HepG2 (cell line): ENCODE results near the gene VWA1. TPM values are rescaled to one million over a fixed set of nuclear protein-coding genes. Genes with fewer than 3 reads are reported as not detected.

Experiments used
- ATAC-seq: fragments of 200-7000 bp; cut with Tn5 transposase; 3 replicates; pipeline ENCODE4 v1.9.1; 2020; ENCODE audit warnings: mild to moderate bottlenecking, moderate library complexity
- BruUV-seq: library from RNA; stranded (reverse); fragments of 400-500 nt; replicated peaks from 2 replicates; lab custom pipeline; 2021; lab: Mats Ljungman, UMichigan
- CTCF ChIA-PET: fragments of 300-600 bp; formaldehyde crosslinking; extraction: SDS; loops from one replicate; lab custom pipeline; 2021; ENCODE audit warnings: low total read pairs, inconsistent platforms, low intra/inter-chr PET ratio; lab: Yijun Ruan, JAX
- POLR2A ChIA-PET: fragments of 350-600 bp; sonication (Branson Sonifier 250); formaldehyde crosslinking; loops from one replicate; lab custom pipeline; 2020; ENCODE audit warnings: antibody characterized with exemption, inconsistent platforms; lab: Yijun Ruan, JAX
- DNase-seq: peaks from one replicate; pipeline ENCODE4 v3.0.0-alpha.2; 2015; ENCODE audit warnings: low spot score
- FAIRE-seq: peaks from 3 replicates; lab custom pipeline; 2011; peaks lifted over from hg19 to GRCh38; lab: Jason Lieb, UNC
- H2AFZ ChIP-seq: one replicate; pipeline ENCODE4 v1.6.1; 2011; ENCODE audit warnings: low read length, inconsistent platforms
- H3K27ac ChIP-seq: fragments of 300-600 bp; 3 replicates; pipeline ENCODE4 v1.8.0; 2011; ENCODE audit warnings: mixed run types, mild to moderate bottlenecking, mixed read lengths, low read length, inconsistent platforms; ENCODE audit not compliant: insufficient read depth; ENCODE audit errors: extremely low read length
- H3K27me3 ChIP-seq, 2 experiments: fragments of 200-600 bp in 1 of 2; 2 replicates in 1 of 2; 3 replicates in 1 of 2; pipeline versions ENCODE4 v1.6.0 to v1.8.0; 2011; ENCODE audit warnings: low read length in 2 of 2, mild to moderate bottlenecking in 2 of 2, moderate library complexity in 2 of 2, inconsistent platforms in 1 of 2; ENCODE audit not compliant: insufficient read depth in 2 of 2, control insufficient read depth in 1 of 2
- H3K36me3 ChIP-seq, 2 experiments: fragments of 200-600 bp in 1 of 2; replicated peaks in 1 of 2; 2 replicates in 1 of 2; 3 replicates in 1 of 2; pipeline versions ENCODE4 v1.5.1 to v1.8.0; 2011; ENCODE audit warnings: low read length in 2 of 2, inconsistent platforms in 1 of 2; ENCODE audit not compliant: insufficient read depth in 2 of 2, control insufficient read depth in 1 of 2
- H3K4me1 ChIP-seq: 2 replicates; pipeline ENCODE4 v1.5.1; 2012; ENCODE audit warnings: low read length, inconsistent platforms; ENCODE audit not compliant: insufficient read depth
- H3K4me2 ChIP-seq: 2 replicates; pipeline ENCODE4 v1.6.0; 2011; ENCODE audit warnings: low read depth, low read length, inconsistent platforms
- H3K4me3 ChIP-seq, 3 experiments: fragments of 200-600 bp in 1 of 3; sonication (generic), shearing (Covaris generic) in 1 of 3; replicated peaks in 1 of 3; 2 replicates each; pipeline ENCODE4 v1.5.1; 2011 to 2016; ENCODE audit warnings: low read length in 3 of 3, inconsistent platforms in 2 of 3, low read depth in 2 of 3, mild to moderate bottlenecking in 2 of 3, control low read depth in 1 of 3, mixed read lengths in 1 of 3; ENCODE audit not compliant: insufficient read depth in 1 of 3
- H3K79me2 ChIP-seq: one replicate; pipeline ENCODE4 v1.6.1; 2011; ENCODE audit warnings: low read length, inconsistent platforms; ENCODE audit not compliant: insufficient read depth
- H3K9ac ChIP-seq: 2 replicates; pipeline ENCODE4 v1.6.0; 2011; ENCODE audit warnings: mild to moderate bottlenecking, low read depth, low read length, inconsistent platforms; ENCODE audit not compliant: insufficient read depth
- H3K9me3 ChIP-seq: 2 replicates; pipeline ENCODE4 v1.5.1; 2012; ENCODE audit warnings: mild to moderate bottlenecking, low read length
- H4K20me1 ChIP-seq: 2 replicates; pipeline ENCODE4 v1.6.0; 2011; ENCODE audit warnings: inconsistent platforms, mild to moderate bottlenecking, low read length, moderate library complexity; ENCODE audit not compliant: insufficient read depth
- ETS1 ChIP-seq: sonication (generic); formaldehyde crosslinking; IDR thresholded peaks from 2 replicates; pipeline ENCODE4 v1.4.0; 2020; ENCODE audit warnings: missing genetic modification reagents
- NR2C2 ChIP-seq: sonication (generic); formaldehyde crosslinking; IDR thresholded peaks from 2 replicates; pipeline ENCODE4 v1.4.0; 2020; ENCODE audit warnings: missing genetic modification reagents, mild to moderate bottlenecking, moderate library complexity, borderline replicate concordance
- PAX8 ChIP-seq: sonication (generic); formaldehyde crosslinking; IDR thresholded peaks from 2 replicates; pipeline ENCODE4 v1.8.0; 2022; ENCODE audit warnings: mild to moderate bottlenecking, missing genetic modification reagents, borderline replicate concordance
- RAD21 ChIP-seq: fragments of 450-650 bp; formaldehyde crosslinking; IDR thresholded peaks from 2 replicates; pipeline ENCODE4 v1.5.0; 2020; ENCODE audit warnings: mild to moderate bottlenecking
- SP1 ChIP-seq, 2 experiments: fragments of 450-650 bp in 1 of 2; sonication (generic) in 1 of 2; formaldehyde crosslinking in 1 of 2; IDR thresholded peaks; 2 replicates each; pipeline versions ENCODE4 v1.4.0 to v1.6.1; 2016 to 2020; ENCODE audit warnings: missing genetic modification reagents in 1 of 2
- TBX2 ChIP-seq: sonication (generic); formaldehyde crosslinking; IDR thresholded peaks from 2 replicates; pipeline ENCODE4 v1.5.0; 2020; ENCODE audit warnings: missing genetic modification reagents, mild to moderate bottlenecking, borderline replicate concordance
- TCF12 ChIP-seq, 2 experiments: fragments of 450-650 bp in 1 of 2; sonication (generic) in 1 of 2; formaldehyde crosslinking in 1 of 2; IDR thresholded peaks; 2 replicates each; pipeline versions ENCODE4 v1.6.1 to v1.8.0; 2017 to 2022; ENCODE audit warnings: antibody characterized with exemption in 1 of 2, mild to moderate bottlenecking in 1 of 2, missing genetic modification reagents in 1 of 2, moderate library complexity in 1 of 2
- U2AF2 ChIP-seq: fragments of 200-400 bp; formaldehyde crosslinking; IDR thresholded peaks from 2 replicates; pipeline ENCODE4 v1.6.1; 2017; ENCODE audit warnings: low read depth, mild to moderate bottlenecking, low read length
- ZNF234 ChIP-seq: sonication (generic); formaldehyde crosslinking; conservative IDR thresholded peaks from 2 replicates; pipeline ENCODE4 v1.5.1; 2020; ENCODE audit warnings: mild to moderate bottlenecking, missing genetic modification reagents
- ZNF329 ChIP-seq: sonication (generic); formaldehyde crosslinking; IDR thresholded peaks from 2 replicates; pipeline ENCODE4 v1.9.0; 2021; ENCODE audit warnings: low read depth, mild to moderate bottlenecking, missing genetic modification reagents
- ZNF383 ChIP-seq: sonication (generic); formaldehyde crosslinking; IDR thresholded peaks from 2 replicates; pipeline ENCODE4 v1.4.0; 2020; ENCODE audit warnings: missing genetic modification reagents, mild to moderate bottlenecking, borderline replicate concordance
- ZNF510 ChIP-seq: sonication (generic); formaldehyde crosslinking; IDR thresholded peaks from 2 replicates; pipeline ENCODE4 v1.4.0; 2020; ENCODE audit warnings: low read depth, mild to moderate bottlenecking, missing genetic modification reagents
- ZNF512B ChIP-seq: sonication (generic); formaldehyde crosslinking; IDR thresholded peaks from 2 replicates; pipeline ENCODE4 v1.5.1; 2020; ENCODE audit warnings: missing genetic modification reagents, mild to moderate bottlenecking, borderline replicate concordance
- ZNF546 ChIP-seq: sonication (generic); formaldehyde crosslinking; conservative IDR thresholded peaks from 2 replicates; pipeline ENCODE4 v1.8.1; 2023; ENCODE audit warnings: mild to moderate bottlenecking, missing genetic modification reagents
- ZNF563 ChIP-seq: sonication (generic); formaldehyde crosslinking; IDR thresholded peaks from 2 replicates; pipeline ENCODE4 v1.8.0; 2022; ENCODE audit warnings: mild to moderate bottlenecking, moderate library complexity, missing genetic modification reagents
- ZNF660 ChIP-seq: sonication (generic); formaldehyde crosslinking; IDR thresholded peaks from 2 replicates; pipeline ENCODE4 v1.5.1; 2020; ENCODE audit warnings: mild to moderate bottlenecking, low read depth, missing genetic modification reagents, borderline replicate concordance
- ZNF737 ChIP-seq: sonication (generic); formaldehyde crosslinking; IDR thresholded peaks from 2 replicates; pipeline ENCODE4 v1.5.0; 2020; ENCODE audit warnings: missing genetic modification reagents, mild to moderate bottlenecking, borderline replicate concordance
- ZNF879 ChIP-seq: sonication (generic); formaldehyde crosslinking; IDR thresholded peaks from 2 replicates; pipeline ENCODE4 v1.8.1; 2023; ENCODE audit warnings: missing genetic modification reagents
- WGBS: methylation state at CpG from one replicate; pipeline ENCODE4 v1.1.6; 2017; ENCODE audit warnings: low lambda C conversion rate; 5-methylcytosine and 5-hydroxymethylcytosine counted together
- in situ Hi-C: cut with HindIII; loops from 2 replicates; pipeline ENCODE4 v1.10.0; 2017; ENCODE audit warnings: low pct_unique_long_range_greater_than_20kb; ENCODE audit not compliant: extremely low pct_ligation_motif_present
- intact Hi-C: fragments of 100-400 bp; cut with micrococcal nuclease; formaldehyde crosslinking; loops from one replicate; pipeline ENCODE4 v1.10.0; 2022; ENCODE audit not compliant: unreplicated experiment
- polyA plus RNA-seq, 8 experiments: library from polyadenylated mRNA; depleted of rRNA in 3 of 8; stranded (reverse) in 7 of 8; unstranded in 1 of 8; fragments of >200 nt; fragmentation: Illumina TruSeq in 4 of 8; extraction: Trizol in 4 of 8; gene quantifications; 2 replicates each; pipeline versions ENCODE4 v1.2.1 to v1.2.3, GENCODE V29; 2011 to 2016; ENCODE audit warnings: low read depth in 4 of 8, missing spikeins in 1 of 8, mixed read lengths in 1 of 8; ENCODE audit not compliant: insufficient read depth in 1 of 8
- total RNA-seq, 5 experiments: library from RNA; depleted of rRNA; stranded (reverse); fragments of >200 nt; fragmentation: Illumina TruSeq; extraction: Trizol; gene quantifications; 2 replicates each; pipeline ENCODE4 v1.2.3, GENCODE V29; 2016; ENCODE audit warnings: low read depth in 1 of 5

Gene VWA1
- total and polyA plus RNA-seq, 2 of the 13 experiments (the other 11 are each of a cell fraction or from before 2014, with no cell fraction given): 40.9 to 57.5 TPM

GRCh38 chr1:1399872-1400575 lies 35.5 kb upstream of the VWA1 start:
- Histone ChIP-seq H3K4me3 (peak overlapping the region; percentile 75 to 95 (median 89)), H3K27ac (peak overlapping the region; percentile 85), H2AFZ (no peak overlapping the region), H4K20me1 (peaks cover 17% of the 10 kb centered on the region), H3K9ac (peak overlapping the region; percentile 90), H3K36me3 (peaks cover 10 to 42% of the 10 kb centered on the region in 2 experiments; a peak in 4 of 5 replicates), H3K4me2 (peak overlapping the region; percentile 94), H3K9me3 (no peaks in the 10 kb centered on the region), H3K27me3 (no peaks in the 10 kb centered on the region), H3K79me2 (peaks cover 45% of the 10 kb centered on the region), H3K4me1 (peaks cover 56% of the 10 kb centered on the region)
- no TSS peak for BruUV-seq
- FAIRE-seq: no peak
- no peak for DNase-seq
- WGBS: 4% methylated on average over 19 of the region's 34 CpGs
- intact Hi-C loops: loop anchor here (2.0 kb wide), 1 partner anchor 23 kb away; no protein-coding TSS in a partner anchor
- peak; percentile 0; the same call in 2 of the 3 replicates for ATAC-seq
- POLR2A ChIA-PET: interaction anchor here (0.7 to 12.4 kb wide), 15 partner anchors 8 to 111 kb away, joined by 3 to 355 read pairs (median 15); partner anchors contain the start of genes ANKRD65, ATAD3A, AURKAIP1 and DVL1
- CTCF ChIA-PET: no interaction called here
- in situ Hi-C loops: loop anchor here (5.0 kb wide), 1 partner anchor 37 kb away; the partner anchor contains the start of gene VWA1
- TF ChIP-seq NR2C2 (CRISPR knock-in tag) (no peak), TCF12 (IDR thresholded peaks at IDR 0.05) (no peak), TCF12 (CRISPR knock-in tag; IDR thresholded peaks at IDR 0.05) (no peak), ZNF879 (CRISPR knock-in tag) (no peak; the same call in 1 of the 2 replicates), ZNF512B (0 out of 2 replicates have a peak, but pooled peaks have one; percentile 58), SP1 (IDR thresholded peaks at IDR 0.05) (no peak), SP1 (CRISPR knock-in tag; IDR thresholded peaks at IDR 0.05) (0 out of 2 replicates have a peak, but pooled peaks have one; percentile 7), ZNF510 (CRISPR knock-in tag) (0 out of 2 replicates have a peak, but pooled peaks have one; percentile 40), ZNF329 (CRISPR knock-in tag) (peak; percentile 0; the same call in 1 of the 2 replicates), ZNF563 (CRISPR knock-in tag) (0 out of 2 replicates have a peak, but pooled peaks have one; percentile 32), ZNF234 (0 out of 2 replicates have a peak, but pooled peaks have one; percentile 30), U2AF2 (no peak), ZNF383 (CRISPR knock-in tag) (0 out of 2 replicates have a peak, but pooled peaks have one; percentile 36), RAD21 (0 out of 2 replicates have a peak, but pooled peaks have one; percentile 3), ZNF546 (CRISPR knock-in tag) (0 out of 2 replicates have a peak, but pooled peaks have one; percentile 3), ETS1 (CRISPR knock-in tag) (no peak), TBX2 (CRISPR knock-in tag) (0 out of 2 replicates have a peak, but pooled peaks have one; percentile 10), ZNF660 (CRISPR knock-in tag) (no peak), ZNF737 (CRISPR knock-in tag) (peak; percentile 36; the same call in 1 of the 2 replicates), PAX8 (no peak)
